ENCODE measurements around the gene PPP1R12B.

Gene PPP1R12B

DNA sequence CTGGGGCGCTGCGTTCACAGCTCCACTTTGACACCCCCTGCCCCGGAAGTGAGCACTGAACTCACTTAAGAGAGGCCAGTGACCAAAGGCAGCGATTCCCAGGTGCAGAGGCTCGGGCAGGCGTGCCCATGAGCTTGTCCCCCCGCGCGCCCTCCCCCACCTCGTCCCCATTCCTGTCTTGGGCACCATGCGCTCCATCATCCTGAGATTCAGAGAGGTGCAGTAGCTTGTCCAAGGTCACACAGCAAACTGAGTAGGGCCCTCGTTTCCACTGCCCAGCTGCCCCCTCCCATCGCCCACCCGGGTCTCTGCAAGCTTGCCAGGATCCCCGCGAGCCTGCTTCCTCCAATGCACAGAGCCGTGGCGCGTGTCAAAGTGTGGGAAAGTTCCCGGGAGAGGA lies 293.7 kb downstream of the PPP1R12B start:
- TF ChIP-seq, protein P1, sequence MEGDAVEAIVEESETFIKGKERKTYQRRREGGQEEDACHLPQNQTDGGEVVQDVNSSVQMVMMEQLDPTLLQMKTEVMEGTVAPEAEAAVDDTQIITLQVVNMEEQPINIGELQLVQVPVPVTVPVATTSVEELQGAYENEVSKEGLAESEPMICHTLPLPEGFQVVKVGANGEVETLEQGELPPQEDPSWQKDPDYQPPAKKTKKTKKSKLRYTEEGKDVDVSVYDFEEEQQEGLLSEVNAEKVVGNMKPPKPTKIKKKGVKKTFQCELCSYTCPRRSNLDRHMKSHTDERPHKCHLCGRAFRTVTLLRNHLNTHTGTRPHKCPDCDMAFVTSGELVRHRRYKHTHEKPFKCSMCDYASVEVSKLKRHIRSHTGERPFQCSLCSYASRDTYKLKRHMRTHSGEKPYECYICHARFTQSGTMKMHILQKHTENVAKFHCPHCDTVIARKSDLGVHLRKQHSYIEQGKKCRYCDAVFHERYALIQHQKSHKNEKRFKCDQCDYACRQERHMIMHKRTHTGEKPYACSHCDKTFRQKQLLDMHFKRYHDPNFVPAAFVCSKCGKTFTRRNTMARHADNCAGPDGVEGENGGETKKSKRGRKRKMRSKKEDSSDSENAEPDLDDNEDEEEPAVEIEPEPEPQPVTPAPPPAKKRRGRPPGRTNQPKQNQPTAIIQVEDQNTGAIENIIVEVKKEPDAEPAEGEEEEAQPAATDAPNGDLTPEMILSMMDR (IDR thresholded peaks at IDR 0.05; ENCODE audit: control insufficient read depth, extremely low read depth, insufficient read depth) = no peak
- no peak overlapping the region for H3K4me3 ChIP-seq (ENCODE audit: low read depth, low read length)
- DNase-seq (ENCODE audit: low read depth) = no peak

Data from LNCaP clone FGC (cell line).